Astrocyte (in vitro differentiated cells and primary cell): ENCODE data around the gene TRMT10A. TPM values are rescaled to one million over a fixed set of nuclear protein-coding genes. Genes with fewer than 3 reads are reported as not detected.
"Not testable (repeated sequence)": the region's sequence is repeated elsewhere in the genome, so short reads cannot be mapped to it uniquely, and the experiment has no call there.

Experiments used
- DNase-seq: peaks from one replicate; pipeline ENCODE4 v3.0.0-alpha.2; 2010; ENCODE audit warnings: low read depth
- FAIRE-seq: peaks from 2 replicates; lab custom pipeline; 2011; peaks lifted over from hg19 to GRCh38; lab: Jason Lieb, UNC
- H2AFZ ChIP-seq: 2 replicates; pipeline ENCODE4 v1.6.0; 2012; ENCODE audit warnings: low read depth, low read length, inconsistent platforms
- H3K27ac ChIP-seq: 2 replicates; pipeline ENCODE4 v1.5.1; 2011; ENCODE audit warnings: low read depth, low read length, inconsistent platforms
- H3K27me3 ChIP-seq: 2 replicates; pipeline ENCODE4 v1.6.0; 2011; ENCODE audit warnings: low read length, inconsistent platforms; ENCODE audit not compliant: insufficient read depth
- H3K36me3 ChIP-seq: 2 replicates; pipeline ENCODE4 v1.5.1; 2011; ENCODE audit warnings: low read length, inconsistent platforms; ENCODE audit not compliant: insufficient read depth
- H3K4me1 ChIP-seq: 2 replicates; pipeline ENCODE4 v1.5.1; 2011; ENCODE audit warnings: low read length, inconsistent platforms; ENCODE audit not compliant: insufficient read depth
- H3K4me2 ChIP-seq: 2 replicates; pipeline ENCODE4 v1.6.0; 2012; ENCODE audit warnings: low read length, inconsistent platforms
- H3K4me3 ChIP-seq: 2 replicates; pipeline ENCODE4 v1.5.1; 2011; ENCODE audit warnings: low read depth, mild to moderate bottlenecking, low read length, inconsistent platforms; ENCODE audit not compliant: insufficient read depth
- H3K79me2 ChIP-seq: 2 replicates; pipeline ENCODE4 v1.6.0; 2012; ENCODE audit warnings: mild to moderate bottlenecking, low read length, inconsistent platforms; ENCODE audit not compliant: insufficient read depth
- H3K9ac ChIP-seq: 2 replicates; pipeline ENCODE4 v1.6.0; 2012; ENCODE audit warnings: mild to moderate bottlenecking, low read length, inconsistent platforms
- H3K9me3 ChIP-seq: 2 replicates; pipeline ENCODE4 v1.5.1; 2012; ENCODE audit warnings: low read depth, mild to moderate bottlenecking, low read length, inconsistent platforms; ENCODE audit not compliant: insufficient read depth
- H4K20me1 ChIP-seq: 2 replicates; pipeline ENCODE4 v1.6.0; 2012; ENCODE audit warnings: low read length, inconsistent platforms; ENCODE audit not compliant: insufficient read depth
- H3K27ac Mint-ChIP-seq: one replicate; pipeline ENCODE4 v1.8.0; 2021; ENCODE audit warnings: mild to moderate bottlenecking, mixed read lengths; ENCODE audit not compliant: unreplicated experiment
- H3K27me3 Mint-ChIP-seq: one replicate; pipeline ENCODE4 v1.8.0; 2021; ENCODE audit warnings: low read depth, mixed read lengths; ENCODE audit not compliant: unreplicated experiment
- H3K36me3 Mint-ChIP-seq: one replicate; pipeline ENCODE4 v1.8.0; 2021; ENCODE audit warnings: low read depth, mixed read lengths; ENCODE audit not compliant: unreplicated experiment
- H3K4me1 Mint-ChIP-seq: one replicate; pipeline ENCODE4 v1.8.0; 2021; ENCODE audit warnings: low read depth, mixed read lengths; ENCODE audit not compliant: unreplicated experiment
- H3K4me3 Mint-ChIP-seq: one replicate; pipeline ENCODE4 v1.8.0; 2021; ENCODE audit warnings: mild to moderate bottlenecking, moderate library complexity, mixed read lengths; ENCODE audit not compliant: unreplicated experiment
- H3K9me3 Mint-ChIP-seq: one replicate; pipeline ENCODE4 v1.8.0; 2021; ENCODE audit warnings: mild to moderate bottlenecking, mixed read lengths; ENCODE audit not compliant: unreplicated experiment
- EZH2 ChIP-seq: IDR thresholded peaks from 2 replicates; pipeline ENCODE4 v1.6.1; 2012; ENCODE audit warnings: mild to moderate bottlenecking, low read length, inconsistent platforms; ENCODE audit not compliant: insufficient read depth
- total RNA-seq: library from RNA; stranded (reverse); gene quantifications from 2 replicates; pipeline ENCODE4 v1.2.1, GENCODE V29; 2021
- TF ChIP-seq, protein P1 (sequence below): IDR thresholded peaks from 2 replicates; pipeline ENCODE4 v1.5.1; 2011; ENCODE audit warnings: low read depth, mild to moderate bottlenecking, inconsistent platforms, low read length, moderate library complexity; ENCODE audit not compliant: insufficient read depth

TRMT10A gene
- total RNA-seq, 1 donor from 2014 or later, result 11.8 TPM

GRCh38 chr4:99537674-99538073, 26.2 kb downstream of the TRMT10A start:
- H3K4me1 ChIP-seq, result no peaks in the 10 kb centered on the region
- no peak for FAIRE-seq

DNA sequence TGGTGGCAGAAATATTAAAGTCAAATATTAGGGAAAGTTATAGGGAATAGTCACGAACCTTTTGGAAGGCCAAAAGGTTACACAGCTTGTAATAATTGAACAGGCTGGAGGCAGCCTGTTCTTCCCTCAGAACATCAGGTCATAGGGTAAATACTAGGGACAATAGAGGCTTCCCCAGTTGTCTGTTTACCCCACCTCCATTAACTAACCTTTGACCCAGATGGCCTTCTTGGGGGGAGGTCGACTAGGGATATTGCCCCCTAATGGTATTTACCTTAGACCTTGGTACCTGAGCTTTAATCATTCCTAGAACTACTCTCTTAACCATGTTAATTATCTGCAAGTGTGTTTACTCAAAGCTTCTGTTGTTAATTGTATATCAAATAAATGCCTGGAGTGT, 27.0 kb downstream of the TRMT10A start:
- Mint-ChIP-seq H3K27me3 (no peaks in the 10 kb centered on the region), H3K4me1 (no peaks in the 10 kb centered on the region), H3K27ac (no peak overlapping the region), H3K36me3 (no peaks in the 10 kb centered on the region), H3K9me3 (peaks cover 3% of the 10 kb centered on the region), H3K4me3 (no peak overlapping the region)
- no peaks in the 10 kb centered on the region for H3K36me3 ChIP-seq
- no peak overlapping the region for H3K27ac ChIP-seq
- no peak overlapping the region for H3K9ac ChIP-seq
- H3K79me2 ChIP-seq, result no peaks in the 10 kb centered on the region
- FAIRE-seq, result no peak
- peaks cover 2% of the 10 kb centered on the region for H3K27me3 ChIP-seq
- no peak overlapping the region for H2AFZ ChIP-seq
- H3K9me3 ChIP-seq, result no peaks in the 10 kb centered on the region
- DNase-seq, result no peak
- no peak overlapping the region for H3K4me2 ChIP-seq
- H3K4me1 ChIP-seq, result no peaks in the 10 kb centered on the region
- TF ChIP-seq, protein P1, sequence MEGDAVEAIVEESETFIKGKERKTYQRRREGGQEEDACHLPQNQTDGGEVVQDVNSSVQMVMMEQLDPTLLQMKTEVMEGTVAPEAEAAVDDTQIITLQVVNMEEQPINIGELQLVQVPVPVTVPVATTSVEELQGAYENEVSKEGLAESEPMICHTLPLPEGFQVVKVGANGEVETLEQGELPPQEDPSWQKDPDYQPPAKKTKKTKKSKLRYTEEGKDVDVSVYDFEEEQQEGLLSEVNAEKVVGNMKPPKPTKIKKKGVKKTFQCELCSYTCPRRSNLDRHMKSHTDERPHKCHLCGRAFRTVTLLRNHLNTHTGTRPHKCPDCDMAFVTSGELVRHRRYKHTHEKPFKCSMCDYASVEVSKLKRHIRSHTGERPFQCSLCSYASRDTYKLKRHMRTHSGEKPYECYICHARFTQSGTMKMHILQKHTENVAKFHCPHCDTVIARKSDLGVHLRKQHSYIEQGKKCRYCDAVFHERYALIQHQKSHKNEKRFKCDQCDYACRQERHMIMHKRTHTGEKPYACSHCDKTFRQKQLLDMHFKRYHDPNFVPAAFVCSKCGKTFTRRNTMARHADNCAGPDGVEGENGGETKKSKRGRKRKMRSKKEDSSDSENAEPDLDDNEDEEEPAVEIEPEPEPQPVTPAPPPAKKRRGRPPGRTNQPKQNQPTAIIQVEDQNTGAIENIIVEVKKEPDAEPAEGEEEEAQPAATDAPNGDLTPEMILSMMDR, result no peak
- no peak for TF ChIP-seq EZH2
- H3K4me3 ChIP-seq, result no peak overlapping the region
- no peaks in the 10 kb centered on the region for H4K20me1 ChIP-seq

More at GRCh38 chr4:99537674-99538073, 26.2 kb downstream of the TRMT10A start:
- Mint-ChIP-seq H3K4me3 (no peak overlapping the region), H3K9me3 (peaks cover 3% of the 10 kb centered on the region), H3K27me3 (no peaks in the 10 kb centered on the region), H3K4me1 (no peaks in the 10 kb centered on the region), H3K27ac (no peak overlapping the region), H3K36me3 (no peaks in the 10 kb centered on the region)
- Histone ChIP-seq H3K27me3 (no peaks in the 10 kb centered on the region), H3K4me3 (no peak overlapping the region), H4K20me1 (no peaks in the 10 kb centered on the region), H3K27ac (no peak overlapping the region), H3K36me3 (no peaks in the 10 kb centered on the region), H3K4me2 (no peak overlapping the region), H3K9ac (no peak overlapping the region), H3K79me2 (no peaks in the 10 kb centered on the region), H2AFZ (no peak overlapping the region), H3K9me3 (no peaks in the 10 kb centered on the region)
- no peak for DNase-seq
- TF ChIP-seq, protein P1, result no peak
- TF ChIP-seq EZH2, result no peak

- TF ChIP-seq, protein P1, result no peak
- TF ChIP-seq EZH2, result no peak
- FAIRE-seq, result no peak
- Histone ChIP-seq H3K27ac (no peak overlapping the region), H3K9ac (no peak overlapping the region), H4K20me1 (no peaks in the 10 kb centered on the region), H2AFZ (no peak overlapping the region), H3K27me3 (peaks cover 2% of the 10 kb centered on the region), H3K9me3 (no peaks in the 10 kb centered on the region), H3K36me3 (no peaks in the 10 kb centered on the region), H3K4me3 (no peak overlapping the region), H3K79me2 (no peaks in the 10 kb centered on the region), H3K4me1 (no peaks in the 10 kb centered on the region), H3K4me2 (no peak overlapping the region)
- H3K4me3 Mint-ChIP-seq, result no peak overlapping the region
- H3K27me3 Mint-ChIP-seq, result no peaks in the 10 kb centered on the region
- DNase-seq, result no peak
- no peak overlapping the region for H3K27ac Mint-ChIP-seq
- no peaks in the 10 kb centered on the region for H3K4me1 Mint-ChIP-seq
- H3K9me3 Mint-ChIP-seq, result peaks cover 3% of the 10 kb centered on the region
- no peaks in the 10 kb centered on the region for H3K36me3 Mint-ChIP-seq
These were observed 27.6 kb downstream of the TRMT10A start for GRCh38 chr4:99536271-99536670.

DNA sequence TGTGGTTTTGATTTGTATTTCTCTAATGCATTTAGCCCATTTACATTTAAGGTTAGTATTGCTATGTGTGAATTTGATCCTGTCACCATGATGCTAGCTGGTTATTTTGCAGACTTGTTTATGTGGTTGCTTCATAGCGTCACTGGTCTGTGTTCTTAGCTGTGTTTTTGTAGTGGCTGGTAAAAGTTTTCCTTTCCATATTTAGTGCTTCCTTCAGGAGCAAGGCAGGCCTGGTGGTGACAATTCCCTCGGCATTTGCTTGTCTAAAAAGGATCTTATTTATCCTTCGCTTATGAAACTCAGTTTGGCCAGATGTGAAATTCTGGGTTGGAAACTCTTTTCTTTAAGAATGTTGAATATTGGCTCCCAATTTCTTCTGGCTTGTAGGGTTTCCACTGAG, 29.1 kb downstream of the TRMT10A start:
- H3K9me3 ChIP-seq, H3K27ac Mint-ChIP-seq, DNase-seq, H3K4me3 ChIP-seq, H3K36me3 Mint-ChIP-seq, H3K4me3 Mint-ChIP-seq, H4K20me1 ChIP-seq, H3K9me3 Mint-ChIP-seq, H3K36me3 ChIP-seq, H3K9ac ChIP-seq, H3K27me3 ChIP-seq, H2AFZ ChIP-seq, H3K79me2 ChIP-seq, H3K4me1 ChIP-seq, H3K27ac ChIP-seq, H3K4me2 ChIP-seq, H3K4me1 Mint-ChIP-seq, H3K27me3 Mint-ChIP-seq, FAIRE-seq: not testable (repeated sequence)
